Fibroblast of skin of right quadriceps (primary cell): ENCODE results near the gene LILRB2.
"Not testable (repeated sequence)": the region's sequence is repeated elsewhere in the genome, so short reads cannot be mapped to it uniquely, and the experiment has no call there.

Experiments used
- DNase-seq: peaks from one replicate; pipeline ENCODE4 v3.0.0-alpha.2; 2013

LILRB2 gene

DNA sequence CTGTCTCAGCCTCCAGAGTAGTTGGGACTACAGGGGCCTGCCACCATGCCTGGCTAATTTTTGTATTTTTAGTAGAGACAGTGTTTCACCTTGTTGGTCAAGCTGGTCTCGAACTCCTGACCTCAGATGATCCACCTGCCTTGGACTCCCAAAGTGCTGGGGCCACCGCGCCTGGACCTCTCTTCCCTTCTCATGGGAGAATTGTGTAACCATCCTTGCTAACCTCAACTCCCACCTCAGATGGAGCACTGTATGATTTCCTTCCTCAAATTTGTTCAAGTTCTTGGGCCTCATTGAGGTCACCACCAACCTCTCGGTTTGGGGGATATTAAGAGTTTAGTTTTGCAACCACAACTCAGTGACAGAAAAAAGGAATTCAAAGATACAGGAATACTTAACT is 21.3 kb upstream of the LILRB2 start:
- no peak for DNase-seq

DNA sequence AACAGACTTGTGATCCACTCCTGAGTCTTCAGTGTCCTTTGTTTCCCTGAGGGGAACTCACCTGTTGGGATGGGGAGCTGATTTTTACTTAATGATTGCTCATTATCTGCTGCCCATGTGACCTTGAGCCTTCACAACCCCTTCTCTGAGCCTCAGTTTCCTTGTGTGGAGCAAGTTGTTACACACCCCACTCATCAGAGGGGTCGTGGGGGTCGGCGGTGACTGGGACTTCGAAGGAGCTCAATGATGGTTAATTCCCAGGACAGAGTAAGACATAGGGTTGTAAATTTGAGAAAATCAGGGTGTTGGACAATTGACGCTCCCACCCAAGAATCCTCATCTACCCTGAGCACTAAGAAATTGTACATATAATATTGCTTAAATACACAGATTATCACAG is 18.6 kb upstream of the LILRB2 start:
- no peak for DNase-seq

DNA sequence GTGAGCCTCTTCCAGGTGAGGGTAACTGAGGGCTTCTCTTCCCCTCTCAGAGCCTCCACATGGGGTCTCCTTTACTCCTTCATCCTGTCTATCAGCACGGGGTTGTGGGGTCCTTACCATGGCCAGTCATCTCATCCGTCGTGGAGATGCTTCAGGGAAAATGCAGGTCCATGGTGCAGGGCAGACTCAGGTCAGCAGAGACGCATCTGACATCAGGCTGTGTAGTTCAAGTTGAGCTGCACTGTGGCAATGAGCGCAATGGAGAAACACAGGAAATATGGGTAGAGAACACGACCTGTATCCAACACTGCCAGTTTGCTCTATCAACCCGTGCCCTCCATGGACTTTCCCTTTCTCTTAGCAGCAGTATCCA is 18.2 kb upstream of the LILRB2 start:
- no peak for DNase-seq

DNA sequence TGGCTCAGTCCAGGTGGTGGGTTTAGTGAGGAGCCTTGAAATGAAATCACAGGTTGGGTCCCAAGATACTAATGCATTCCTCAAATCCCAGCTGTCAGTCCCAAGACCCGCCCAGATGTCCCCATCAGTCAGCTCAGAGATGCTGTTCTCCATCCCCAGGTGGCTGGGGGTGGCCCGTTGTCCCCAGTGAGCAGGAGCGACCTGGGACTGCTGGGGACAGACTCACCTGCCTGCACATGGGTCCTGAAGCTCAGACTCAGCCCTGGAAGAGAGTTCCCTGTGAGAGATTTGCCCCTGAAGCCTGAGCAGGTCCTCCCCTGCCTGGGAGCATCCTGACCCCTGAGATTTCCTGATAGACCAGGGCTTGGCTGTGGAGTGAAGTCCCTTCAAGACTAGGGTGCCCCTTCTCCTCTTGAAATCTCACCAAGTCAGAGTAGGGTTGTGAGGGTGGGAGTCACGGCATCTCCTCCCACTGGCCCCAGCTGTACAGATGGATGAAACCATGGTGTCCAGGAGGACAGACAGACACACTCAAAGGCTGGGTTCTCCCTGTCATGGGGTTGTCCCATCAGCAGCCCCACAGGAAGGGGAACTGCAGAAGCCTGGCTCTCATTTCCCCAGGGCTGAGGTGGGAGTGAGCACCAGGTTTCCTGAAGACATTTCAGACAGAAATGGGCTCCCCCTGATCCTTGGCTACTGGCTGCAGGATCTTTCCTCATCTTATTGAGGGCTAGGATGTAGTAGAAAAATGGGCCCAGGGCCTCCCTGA is 17.6 kb upstream of the LILRB2 start:
- no peak for DNase-seq

DNA sequence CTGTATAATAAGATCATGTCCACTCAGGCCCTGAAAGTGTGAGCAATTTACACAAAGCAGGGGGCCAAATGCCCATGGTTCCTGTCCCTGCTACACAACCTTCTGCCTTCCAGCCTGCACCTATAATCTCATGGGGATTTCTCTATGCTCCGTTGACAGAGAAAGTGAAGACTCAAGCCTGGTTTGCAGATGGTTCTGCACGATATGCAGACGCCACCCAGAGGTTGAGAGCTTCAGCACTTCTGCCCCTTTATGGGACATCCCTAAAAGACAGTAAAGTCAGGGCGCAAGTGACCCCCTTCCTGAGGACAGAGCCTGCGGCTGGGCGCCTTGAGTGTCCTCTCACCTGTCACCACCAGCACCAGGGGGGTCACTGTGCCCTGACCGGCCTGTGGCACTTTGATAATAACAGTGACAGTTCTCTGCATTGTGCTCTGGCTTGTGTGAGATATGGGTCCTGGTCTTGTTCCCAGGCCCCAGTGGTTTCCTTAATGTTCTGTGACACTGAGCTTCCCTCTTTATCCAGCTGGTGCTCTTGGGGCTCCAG is 16.9 kb upstream of the LILRB2 start:
- no peak for DNase-seq

DNA sequence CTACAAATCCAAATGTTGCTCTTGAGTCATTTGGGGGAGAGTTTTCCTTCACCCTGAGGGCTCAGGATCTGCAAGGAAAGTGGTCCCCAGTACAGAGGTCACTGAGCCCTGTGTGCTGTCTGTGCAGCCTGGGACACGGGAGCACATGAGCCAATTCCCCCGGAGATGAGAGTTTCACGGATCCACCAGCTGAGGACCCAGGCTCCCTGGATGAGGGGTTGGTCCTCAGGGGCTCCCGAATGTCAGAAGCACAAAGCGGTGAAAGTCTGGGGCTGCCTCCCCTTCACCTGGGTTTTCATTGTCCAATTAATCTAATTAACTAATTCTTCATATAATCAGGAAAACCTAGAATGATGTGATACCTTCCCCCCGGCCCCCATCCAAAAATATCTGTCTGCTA is 13.6 kb upstream of the LILRB2 start:
- no peak for DNase-seq

DNA sequence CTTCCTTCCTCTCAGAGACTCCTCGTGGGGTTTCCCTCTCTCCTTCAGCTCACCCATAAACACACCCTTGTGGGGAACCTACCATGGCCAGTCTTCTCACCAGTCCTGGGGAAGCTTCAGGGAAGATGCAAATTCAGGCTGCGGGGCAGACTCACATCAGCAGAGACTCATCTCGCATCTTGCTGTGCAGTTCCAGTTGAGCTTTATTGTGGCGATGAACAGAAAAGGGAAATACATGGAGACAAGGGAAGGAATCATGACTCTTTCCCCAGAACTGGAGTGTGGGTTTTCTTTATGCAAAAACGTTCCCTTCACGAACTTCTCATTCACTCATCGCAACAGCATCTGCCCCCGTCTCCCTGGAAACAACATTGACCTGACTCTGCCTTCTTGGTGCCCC is 8.2 kb upstream of the LILRB2 start:
- not testable (repeated sequence) for DNase-seq

DNA sequence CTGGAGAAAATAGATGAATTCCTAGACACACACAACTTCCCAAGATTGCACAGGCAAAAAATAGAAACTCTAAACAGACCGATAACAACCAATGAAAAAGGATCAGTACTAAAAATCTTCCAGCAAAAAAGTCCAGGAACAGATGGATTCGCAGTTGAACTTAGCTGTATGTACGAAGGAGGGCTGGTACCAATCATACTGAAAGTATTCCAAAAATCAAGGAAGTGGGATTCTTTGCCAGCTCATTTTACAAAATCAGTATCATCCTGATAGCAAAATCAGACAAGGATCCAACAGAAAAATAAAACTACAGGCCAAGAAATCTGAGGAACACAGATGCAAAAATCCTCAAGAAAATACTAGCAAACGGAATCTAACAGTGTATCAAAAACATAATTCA is 6.5 kb upstream of the LILRB2 start:
- peak; percentile 78 for DNase-seq

DNA sequence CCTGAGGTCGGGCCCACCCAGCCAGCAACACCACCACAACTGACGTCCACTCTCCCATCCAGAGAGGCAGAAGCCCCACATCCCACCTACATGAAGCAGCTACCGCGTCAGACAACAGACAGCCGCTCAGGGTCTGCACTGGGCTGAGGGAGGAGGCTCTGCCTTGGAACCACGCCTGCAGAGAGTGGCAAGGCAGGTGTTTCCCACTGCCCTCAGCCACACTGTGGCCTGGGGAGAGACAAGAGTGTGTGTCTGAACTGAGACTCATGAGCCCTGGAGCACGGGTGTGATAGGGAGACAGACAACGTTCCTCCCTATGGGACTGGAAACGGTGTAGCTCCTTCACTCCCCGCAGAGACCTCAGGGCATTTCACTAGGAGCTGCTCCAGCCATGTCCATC is 5.4 kb upstream of the LILRB2 start:
- DNase-seq: not testable (repeated sequence)

DNA sequence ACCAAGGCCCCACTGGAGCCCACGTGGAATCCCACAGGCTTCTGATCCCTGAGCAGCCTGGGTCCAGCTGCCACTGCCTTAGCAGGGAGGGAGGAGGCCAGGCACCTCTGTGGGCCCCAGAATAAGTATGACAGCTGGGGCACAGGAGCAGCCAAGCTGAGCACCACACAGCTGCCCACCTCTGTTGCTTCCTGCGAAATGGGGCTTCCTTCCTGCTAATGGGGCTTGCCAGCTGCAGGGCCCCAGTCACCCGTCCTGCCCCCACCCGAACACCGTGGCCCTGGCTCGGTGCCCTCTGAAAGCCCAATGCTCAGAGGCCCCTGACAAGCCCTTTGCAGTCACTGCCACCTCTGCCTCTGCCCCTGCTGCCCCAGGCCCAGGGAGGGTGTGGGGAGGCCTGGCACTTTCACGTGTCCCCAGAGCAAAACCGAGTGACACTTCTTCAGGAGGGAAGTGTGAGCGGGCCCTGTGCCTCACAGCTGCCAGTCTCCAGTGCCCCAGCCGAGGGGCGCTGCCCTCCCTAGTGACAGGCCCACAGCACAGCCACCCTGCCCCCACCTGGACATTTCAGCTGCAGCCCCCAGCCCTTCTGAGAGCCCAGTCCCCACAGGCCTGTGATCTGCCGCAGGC is 4.6 kb upstream of the LILRB2 start:
- not testable (repeated sequence) for DNase-seq

DNA sequence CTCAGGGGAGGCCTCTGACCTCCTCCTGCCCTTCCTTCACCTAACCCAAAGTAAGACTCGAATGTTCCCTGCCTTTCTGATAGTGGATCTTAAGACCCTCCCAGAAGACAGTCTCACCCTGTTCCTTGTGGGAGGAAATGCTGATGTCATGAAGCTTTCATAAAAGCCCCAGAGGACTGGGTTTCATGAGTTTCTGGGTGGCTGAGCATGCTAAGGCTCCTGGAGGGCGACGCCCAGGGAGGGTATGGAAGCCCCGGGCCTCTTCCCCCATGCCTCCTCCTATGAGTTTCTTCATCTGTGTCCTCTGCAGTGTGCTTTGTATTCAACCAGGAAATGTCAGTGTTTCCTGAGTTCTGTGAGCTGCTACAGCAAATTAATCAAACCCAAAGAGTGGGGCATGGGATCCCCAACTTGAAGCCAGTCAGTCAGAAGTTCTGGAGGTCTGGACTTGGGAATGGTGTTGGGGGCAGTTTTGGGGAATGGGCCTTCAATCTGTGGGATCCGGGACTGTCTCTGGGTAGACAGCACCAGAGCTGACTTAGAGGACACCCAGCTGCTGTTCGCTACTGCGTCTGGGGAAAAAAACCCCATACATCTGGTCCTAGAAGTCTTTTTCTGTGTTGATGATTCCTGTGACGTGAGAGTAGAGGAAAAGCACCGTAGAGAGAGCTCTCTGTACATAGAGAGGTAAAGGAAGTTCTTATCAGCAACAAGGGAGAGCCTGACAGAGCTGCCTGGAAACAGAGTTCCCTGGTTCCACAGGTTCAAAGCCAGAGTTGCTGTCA is 2.0 kb upstream of the LILRB2 start:
- no peak for DNase-seq

DNA sequence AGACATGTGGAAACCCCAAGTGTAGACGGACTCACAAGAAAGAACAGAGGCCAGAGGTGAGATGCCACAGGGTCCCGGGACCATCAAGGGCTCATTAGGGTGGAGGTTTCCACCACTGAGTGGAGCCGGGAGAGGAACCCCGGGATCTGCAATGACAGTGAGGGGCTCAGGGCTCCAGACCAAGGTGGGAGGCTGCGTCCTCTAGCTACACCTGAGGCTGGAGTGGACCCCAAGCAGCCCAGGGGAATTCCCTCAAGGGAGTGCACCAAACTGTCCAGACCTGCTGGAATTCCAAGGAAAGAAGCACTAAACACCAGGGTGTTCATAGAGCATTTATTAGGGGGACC is 792 bp upstream of the LILRB2 start:
- DNase-seq: not testable (repeated sequence)

DNA sequence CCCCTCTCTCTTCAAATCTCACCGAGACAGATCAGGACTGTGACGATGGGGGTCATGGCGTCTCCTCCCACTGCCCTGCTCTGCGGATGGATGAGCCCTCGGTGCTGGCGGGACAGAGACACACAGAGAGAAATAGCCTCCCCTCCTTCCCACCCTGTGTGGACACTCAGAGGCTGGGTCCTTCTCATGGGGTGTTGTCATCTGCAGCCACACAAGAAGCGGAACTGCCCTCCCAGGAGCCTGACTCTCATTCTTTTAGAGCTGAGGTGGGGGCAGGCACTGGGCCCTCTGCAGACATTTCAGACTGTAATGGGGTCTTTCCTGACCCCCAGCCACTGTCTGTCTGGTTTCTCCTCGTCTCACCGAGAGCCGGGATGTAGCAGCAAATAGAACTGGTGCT is 469 bp downstream of the LILRB2 start:
- DNase-seq: not testable (repeated sequence)

DNA sequence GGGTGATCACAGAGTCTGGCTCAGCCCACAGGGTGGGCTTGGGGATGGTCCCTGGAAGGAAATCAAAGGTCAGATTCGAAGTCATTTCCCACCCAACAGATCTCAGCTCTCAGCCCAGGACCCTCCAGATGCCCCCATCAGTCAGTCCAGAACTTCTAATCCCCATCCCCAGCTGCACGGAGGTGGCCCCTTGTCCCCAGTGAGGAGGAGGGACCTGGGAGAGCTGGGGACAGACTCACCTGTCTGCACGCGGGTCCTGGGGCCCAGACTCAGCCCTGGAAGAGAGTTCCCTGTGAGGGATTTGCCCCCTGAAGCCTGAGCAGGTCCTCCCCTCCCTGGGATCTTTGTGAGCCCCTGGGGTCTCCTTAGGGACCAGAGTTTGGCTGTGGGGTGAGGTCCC is 885 bp downstream of the LILRB2 start:
- DNase-seq: not testable (repeated sequence)

DNA sequence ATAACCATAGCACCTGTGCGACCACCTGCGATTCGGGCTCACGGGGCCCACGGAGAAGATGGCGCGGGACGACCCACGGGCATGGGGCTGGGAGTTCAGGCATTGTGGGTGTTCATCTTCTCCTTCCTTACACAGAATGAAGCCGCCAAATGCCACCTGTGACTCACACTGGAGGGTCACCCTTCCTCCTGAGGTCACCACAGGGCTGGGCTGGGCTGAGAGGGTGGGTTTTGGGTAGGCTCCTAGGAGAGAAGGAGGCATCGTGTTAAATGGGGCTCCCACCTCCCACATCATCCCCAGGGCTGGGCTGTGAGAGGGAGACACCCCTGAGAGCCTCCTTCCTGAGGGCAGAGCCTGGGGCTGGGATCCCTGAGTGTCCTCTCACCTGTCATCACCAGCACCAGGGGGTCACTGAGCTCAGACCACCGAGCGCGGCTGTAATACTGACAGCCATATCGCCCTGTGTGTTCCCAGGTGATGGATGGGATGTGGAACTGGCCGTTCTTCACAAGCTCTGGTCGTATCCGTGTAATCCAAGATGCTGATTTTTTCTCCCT is 1.4 kb downstream of the LILRB2 start:
- DNase-seq: no peak

DNA sequence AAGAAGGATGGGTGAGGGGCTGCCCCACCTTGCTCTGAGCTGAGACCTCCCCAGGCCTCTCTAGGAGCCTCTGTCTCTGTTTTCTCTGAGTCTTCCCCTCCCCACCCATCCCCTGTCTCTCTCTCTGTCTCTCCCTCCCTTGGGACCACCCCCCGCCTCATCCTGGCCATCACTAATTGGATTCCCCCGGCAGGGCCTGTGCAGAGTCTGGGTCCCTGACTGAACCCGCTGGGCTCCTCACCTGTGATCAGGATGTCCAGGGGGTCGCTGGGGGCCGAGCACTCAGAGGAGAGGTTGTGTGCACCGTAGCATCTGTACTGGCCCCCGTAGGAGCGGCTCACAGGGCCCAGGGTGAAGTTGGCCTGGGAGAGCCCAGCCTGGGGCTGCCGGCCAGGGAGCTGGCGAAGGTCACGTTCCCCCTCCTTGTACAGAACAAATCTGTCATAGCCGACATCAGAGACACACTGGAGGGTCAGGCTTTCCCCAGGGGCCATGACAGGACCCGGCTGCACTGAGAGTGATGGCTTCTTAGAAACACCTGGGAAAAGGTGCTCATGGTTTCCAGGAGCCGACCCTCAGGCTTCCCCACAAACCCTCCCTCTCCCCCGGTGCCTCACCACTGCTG is 2.2 kb downstream of the LILRB2 start:
- not testable (repeated sequence) for DNase-seq

DNA sequence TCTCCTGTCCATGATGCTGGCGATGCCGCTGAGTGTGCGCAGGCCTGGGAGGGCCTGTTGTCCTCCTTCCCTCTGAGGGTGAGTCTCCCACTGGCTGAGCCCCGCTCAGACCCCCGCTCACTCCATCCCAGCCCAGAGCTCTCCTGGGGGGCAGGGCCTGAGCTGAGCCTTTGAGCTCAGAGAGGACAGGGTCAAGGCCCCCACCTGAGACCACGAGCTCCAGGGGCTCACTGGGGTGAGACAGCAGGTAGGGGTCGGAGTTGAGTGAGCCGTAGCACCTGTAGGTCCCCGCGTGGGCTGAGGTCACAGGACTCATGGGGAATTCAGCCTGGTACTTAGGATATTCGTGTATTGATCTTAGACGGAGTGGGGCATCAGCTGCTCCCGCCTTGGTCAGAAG is 2.9 kb downstream of the LILRB2 start:
- DNase-seq: not testable (repeated sequence)

DNA sequence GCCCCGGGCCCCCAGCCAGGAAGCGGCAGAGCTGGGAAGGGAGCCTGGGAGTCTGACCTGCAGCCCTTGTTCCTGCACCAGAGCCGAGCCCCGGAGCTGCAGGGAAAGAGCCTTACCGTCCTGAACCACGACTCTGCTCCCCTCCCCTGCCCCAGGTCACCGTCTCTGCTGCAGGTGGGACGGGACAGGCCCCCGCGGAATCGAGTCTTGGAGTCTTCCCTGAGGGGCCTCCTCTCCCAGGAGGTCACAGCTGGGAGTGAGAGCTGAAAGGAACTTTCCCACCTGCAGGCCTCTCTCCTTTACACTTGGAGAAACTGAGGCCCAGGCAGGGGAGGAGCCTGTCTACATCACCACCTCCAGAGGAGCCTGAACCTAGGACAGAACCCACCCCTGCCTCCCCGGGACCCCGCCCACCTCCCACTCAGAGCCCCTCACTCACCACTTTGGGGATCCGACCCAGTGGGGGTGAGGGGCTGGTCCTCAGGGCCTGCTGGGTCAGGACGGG is 3.7 kb downstream of the LILRB2 start:
- DNase-seq: not testable (repeated sequence)

DNA sequence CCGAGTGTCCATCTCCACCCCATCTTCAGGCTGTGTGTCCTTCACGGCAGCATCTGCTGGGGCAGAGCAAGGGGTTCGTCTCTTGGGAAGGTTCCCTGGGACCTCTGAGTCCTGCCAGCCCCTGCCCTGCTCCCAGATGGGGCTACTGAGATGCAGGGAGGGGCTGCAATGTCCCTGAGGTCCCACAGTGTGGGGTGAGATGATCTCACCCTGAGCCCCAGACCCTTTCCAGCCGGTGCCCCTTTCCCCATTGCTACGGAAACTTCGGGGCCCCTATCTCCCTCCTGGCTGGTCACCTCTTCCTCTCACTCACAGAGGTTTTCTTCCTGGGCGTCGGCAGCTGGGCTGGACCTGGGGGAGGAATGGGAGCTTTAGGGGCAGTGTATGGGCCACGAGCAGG is 5.0 kb downstream of the LILRB2 start:
- DNase-seq: no peak

DNA sequence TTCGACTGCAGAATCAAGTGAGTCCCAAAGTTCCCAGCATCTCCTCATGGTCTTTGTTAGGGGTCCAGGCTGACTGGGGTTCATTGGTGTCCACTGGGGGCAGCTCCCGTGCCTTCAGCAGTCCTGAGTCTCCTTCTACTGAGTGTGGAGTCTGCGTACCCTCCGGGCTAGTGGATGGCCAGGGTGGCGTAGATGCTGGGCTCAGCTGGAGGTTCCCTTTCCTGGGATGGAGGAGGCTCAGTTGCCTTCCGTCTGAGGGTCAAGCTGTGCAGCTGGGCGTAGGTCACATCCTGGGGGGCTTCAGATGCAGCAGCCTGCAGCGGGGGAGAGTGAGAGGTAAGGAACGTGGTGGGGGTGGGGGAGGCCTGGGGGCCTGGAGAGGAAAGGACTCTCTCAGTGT is 6.4 kb downstream of the LILRB2 start:
- DNase-seq: not testable (repeated sequence)

DNA sequence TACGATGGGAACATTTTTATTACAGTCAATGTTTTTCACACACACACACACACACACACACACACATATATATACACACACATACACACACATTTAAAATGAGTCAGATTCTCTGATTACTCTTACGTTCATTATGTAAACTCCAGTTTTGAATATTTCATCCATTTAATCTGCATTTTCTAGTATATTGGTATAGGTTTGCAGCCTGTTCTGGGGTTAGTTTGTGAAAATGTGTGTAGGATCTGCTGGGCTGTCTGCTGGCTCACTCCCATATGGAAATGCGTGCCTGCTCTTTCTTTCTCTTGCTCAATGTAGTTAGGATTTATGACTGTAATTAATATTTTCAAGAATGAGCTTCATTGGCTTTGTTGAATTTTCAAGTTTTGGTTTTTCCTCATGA is 7.1 kb downstream of the LILRB2 start:
- DNase-seq: no peak

DNA sequence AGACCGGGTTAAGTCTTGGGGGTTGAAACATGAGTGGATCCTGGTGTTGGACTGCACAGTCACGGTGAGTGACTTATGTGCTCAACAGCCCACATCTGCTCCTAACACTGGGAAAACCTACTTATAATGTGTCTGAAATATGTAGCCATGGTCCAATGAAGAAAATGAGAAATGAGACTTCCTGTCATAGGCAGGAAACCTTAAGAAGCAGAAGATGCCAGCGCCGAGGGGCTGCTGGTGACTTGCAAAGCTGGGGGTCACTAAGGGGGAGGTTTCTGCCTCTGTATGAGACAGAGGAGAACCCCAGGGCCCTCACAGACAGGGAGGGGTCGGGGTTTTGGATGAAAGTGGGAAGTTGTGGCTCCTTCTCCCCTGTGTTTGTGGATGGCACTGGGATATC is 8.7 kb downstream of the LILRB2 start:
- DNase-seq: not testable (repeated sequence)

DNA sequence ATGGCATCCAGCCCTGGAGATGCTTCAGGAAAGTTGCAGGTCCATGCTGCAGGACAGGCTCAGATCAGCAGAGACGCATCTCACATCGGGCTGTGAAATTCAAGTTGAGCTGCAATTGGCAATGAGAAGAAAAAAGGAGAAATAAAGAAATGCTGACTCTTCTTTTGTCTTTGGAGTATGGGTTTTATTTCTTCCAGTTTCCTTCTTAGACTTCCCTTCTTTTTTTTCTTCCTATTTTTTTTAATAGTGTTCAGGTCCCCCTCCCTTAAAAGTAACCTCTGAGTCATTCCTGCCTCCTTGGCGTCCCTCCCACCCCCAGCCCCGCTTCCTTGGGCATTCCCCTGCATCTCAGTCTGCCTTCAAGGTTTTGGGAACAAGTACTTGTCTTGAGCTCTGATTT is 9.3 kb downstream of the LILRB2 start:
- not testable (repeated sequence) for DNase-seq
